WTC11 (cell line): ENCODE data around the gene UBASH3B. TPM values are rescaled to one million over a fixed set of nuclear protein-coding genes. Genes with fewer than 3 reads are reported as not detected.

Experiments used
- ATAC-seq: fragments of 200-7000 bp; cut with Tn5 transposase; 2 replicates; pipeline ENCODE4 v1.10.0; 2021; ENCODE audit warnings: mild to moderate bottlenecking, moderate library complexity
- CTCF ChIA-PET: fragments of 300-600 bp; sonication (Branson Sonifier 250); formaldehyde crosslinking; loops from one replicate; lab custom pipeline; 2021; ENCODE audit warnings: antibody characterized with exemption; lab: Charles Lee
- POLR2A ChIA-PET: fragments of 350-600 bp; sonication (Branson Sonifier 250); formaldehyde crosslinking; loops from one replicate; lab custom pipeline; 2021; ENCODE audit warnings: antibody characterized with exemption; lab: Charles Lee
- DNase-seq: peaks from one replicate; pipeline ENCODE4 v3.0.0; 2021; ENCODE audit warnings: low spot score
- H3K27ac Mint-ChIP-seq: 2 replicates; pipeline ENCODE4 v1.8.0; 2021; ENCODE audit warnings: mixed read lengths
- H3K27me3 Mint-ChIP-seq: 2 replicates; pipeline ENCODE4 v1.8.0; 2021; ENCODE audit warnings: low read depth, mild to moderate bottlenecking, moderate library complexity, mixed read lengths
- H3K36me3 Mint-ChIP-seq: 2 replicates; pipeline ENCODE4 v1.8.0; 2021; ENCODE audit warnings: mixed read lengths
- H3K4me1 Mint-ChIP-seq: 2 replicates; pipeline ENCODE4 v1.8.0; 2022; ENCODE audit warnings: mixed read lengths
- H3K4me3 Mint-ChIP-seq: 2 replicates; pipeline ENCODE4 v1.8.0; 2021; ENCODE audit warnings: mild to moderate bottlenecking, moderate library complexity, mixed read lengths
- H3K9me3 Mint-ChIP-seq: 2 replicates; pipeline ENCODE4 v1.8.0; 2021; ENCODE audit warnings: mixed read lengths
- ARID4B ChIP-seq: sonication (generic); formaldehyde crosslinking; IDR thresholded peaks from 2 replicates; pipeline ENCODE4 v1.8.0; 2023; ENCODE audit warnings: missing genetic modification reagents, mild to moderate bottlenecking, borderline replicate concordance
- ATF1 ChIP-seq: sonication (generic); formaldehyde crosslinking; IDR thresholded peaks from 2 replicates; pipeline ENCODE4 v1.8.1; 2023; ENCODE audit warnings: mild to moderate bottlenecking, moderate library complexity, missing genetic modification reagents
- ATF2 ChIP-seq: sonication (generic); formaldehyde crosslinking; IDR thresholded peaks from 2 replicates; pipeline ENCODE4 v1.8.1; 2022; ENCODE audit warnings: low read depth, missing genetic modification reagents, borderline replicate concordance
- ATF3 ChIP-seq: sonication (generic); formaldehyde crosslinking; conservative IDR thresholded peaks from 2 replicates; pipeline ENCODE4 v1.8.1; 2022; ENCODE audit warnings: mild to moderate bottlenecking, missing genetic modification reagents
- CDX4 ChIP-seq: fragments of 250-450 bp; sonication (Bioruptor Pico); IDR thresholded peaks from 2 replicates; pipeline ENCODE4 v1.9.0; 2021; ENCODE audit warnings: moderate library complexity, mild to moderate bottlenecking, inconsistent platforms, borderline replicate concordance
- ESRRA ChIP-seq: sonication (generic); formaldehyde crosslinking; IDR thresholded peaks from 2 replicates; pipeline ENCODE4 v1.8.1; 2022; ENCODE audit warnings: mild to moderate bottlenecking, missing genetic modification reagents, borderline replicate concordance
- FOXK1 ChIP-seq: sonication (generic); formaldehyde crosslinking; IDR thresholded peaks from 2 replicates; pipeline ENCODE4 v1.8.0; 2022; ENCODE audit warnings: mild to moderate bottlenecking, moderate library complexity, missing genetic modification reagents
- NR2C2 ChIP-seq: sonication (generic); formaldehyde crosslinking; IDR thresholded peaks from 2 replicates; pipeline ENCODE4 v1.8.0; 2022; ENCODE audit warnings: mild to moderate bottlenecking, missing genetic modification reagents
- OVOL2 ChIP-seq: fragments of 250-450 bp; sonication (Bioruptor Pico); IDR thresholded peaks from 2 replicates; pipeline ENCODE4 v1.9.0; 2021; ENCODE audit warnings: mild to moderate bottlenecking, borderline replicate concordance
- PREB ChIP-seq: sonication (generic); formaldehyde crosslinking; IDR thresholded peaks from 2 replicates; pipeline ENCODE4 v1.8.1; 2022; ENCODE audit warnings: mild to moderate bottlenecking, missing genetic modification reagents, moderate library complexity, borderline replicate concordance
- RELA ChIP-seq: sonication (generic); formaldehyde crosslinking; IDR thresholded peaks from 2 replicates; pipeline ENCODE4 v1.8.1; 2022; ENCODE audit warnings: missing genetic modification reagents, mild to moderate bottlenecking, borderline replicate concordance
- SOX15 ChIP-seq: fragments of 250-450 bp; sonication (Bioruptor Pico); IDR thresholded peaks from 2 replicates; pipeline ENCODE4 v1.9.0; 2021; ENCODE audit warnings: mild to moderate bottlenecking
- ZBTB21 ChIP-seq: sonication (generic); formaldehyde crosslinking; IDR thresholded peaks from 2 replicates; pipeline ENCODE4 v1.8.1; 2023; ENCODE audit warnings: mild to moderate bottlenecking, missing genetic modification reagents, borderline replicate concordance
- ZMAT4 ChIP-seq: fragments of 250-450 bp; sonication (Bioruptor Pico); IDR thresholded peaks from 2 replicates; pipeline ENCODE4 v1.9.0; 2021; ENCODE audit warnings: mild to moderate bottlenecking
- ZNF121 ChIP-seq: sonication (generic); formaldehyde crosslinking; IDR thresholded peaks from 2 replicates; pipeline ENCODE4 v1.8.0; 2023; ENCODE audit warnings: missing genetic modification reagents
- ZNF281 ChIP-seq: sonication (generic); formaldehyde crosslinking; IDR thresholded peaks from 2 replicates; pipeline ENCODE4 v1.8.0; 2023; ENCODE audit warnings: mild to moderate bottlenecking, missing genetic modification reagents
- ZNF671 ChIP-seq: fragments of 250-450 bp; sonication (Bioruptor Pico); IDR thresholded peaks from 2 replicates; pipeline ENCODE4 v1.8.0; 2021; ENCODE audit warnings: mild to moderate bottlenecking
- total RNA-seq: library from RNA; stranded (reverse); gene quantifications from 3 replicates; pipeline ENCODE4 v1.2.3, GENCODE V29; 2021
- TF ChIP-seq, protein P1 (sequence below): fragments of 250-450 bp; sonication (Bioruptor Pico); conservative IDR thresholded peaks from 2 replicates; pipeline ENCODE4 v1.9.0; 2021; ENCODE audit warnings: mild to moderate bottlenecking
- TF ChIP-seq, protein P2 (sequence below): sonication (generic); formaldehyde crosslinking; IDR thresholded peaks from 2 replicates; pipeline ENCODE4 v1.8.0; 2023; ENCODE audit warnings: missing genetic modification reagents

The UBASH3B gene
- total RNA-seq, 1 experiment from 2014 or later: 21.1 TPM

GRCh38 chr11:122747351-122747781, 91.8 kb downstream of the UBASH3B start:
- no peaks in the 10 kb centered on the region for H3K9me3 Mint-ChIP-seq
- ATAC-seq (no peak), DNase-seq (no peak)
- ChIA-PET POLR2A (no interaction called here), CTCF (interaction anchor here (0.9 to 2.4 kb wide), 8 partner anchors 8 to 118 kb away, joined by 3 to 15 read pairs (median 4); partner anchors contain the start of gene UBASH3B)
- no peak overlapping the region for H3K4me3 Mint-ChIP-seq
- H3K4me1 Mint-ChIP-seq: peaks cover under 1% of the 10 kb centered on the region; the same call in 1 of the 2 replicates
- H3K27ac Mint-ChIP-seq: no peak overlapping the region
- TF ChIP-seq ATF3 (CRISPR knock-in tag): no peak
- TF ChIP-seq ZNF281 (CRISPR knock-in tag): no peak
- TF ChIP-seq ATF2 (CRISPR knock-in tag): no peak
- TF ChIP-seq, protein P1, sequence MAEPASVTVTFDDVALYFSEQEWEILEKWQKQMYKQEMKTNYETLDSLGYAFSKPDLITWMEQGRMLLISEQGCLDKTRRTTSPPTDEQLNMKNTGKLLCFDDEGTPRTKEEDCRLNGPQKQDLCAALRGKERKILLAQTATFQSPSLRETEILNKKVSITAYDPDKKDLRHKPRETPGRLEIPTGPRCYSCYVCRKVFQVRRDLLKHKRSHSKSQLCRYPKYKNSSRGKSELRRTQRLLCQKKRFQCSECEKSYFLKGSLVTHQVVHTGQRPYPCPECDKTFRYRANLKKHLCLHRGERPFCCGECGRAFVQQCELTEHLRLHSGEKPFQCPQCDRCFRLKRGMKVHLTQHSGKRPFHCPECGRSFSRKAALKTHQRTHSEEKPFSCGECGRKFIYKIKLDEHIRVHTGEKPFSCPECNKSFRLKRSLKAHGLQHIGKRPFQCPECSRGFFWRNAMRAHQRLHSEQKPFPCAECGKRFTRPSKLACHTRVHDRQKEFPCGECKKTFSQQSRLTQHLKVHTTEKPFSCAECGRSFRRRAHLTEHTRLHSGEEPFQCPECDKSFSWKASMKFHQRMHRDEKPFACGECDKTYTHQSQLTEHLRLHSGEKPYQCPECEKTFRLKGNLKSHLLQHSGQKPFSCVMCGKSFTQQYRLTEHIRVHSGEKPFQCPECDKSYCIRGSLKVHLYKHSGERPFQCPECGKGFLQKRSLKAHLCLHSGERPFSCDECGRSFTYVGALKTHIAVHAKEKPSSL (CRISPR knock-in tag): no peak
- TF ChIP-seq FOXK1 (CRISPR knock-in tag): no peak
- no peak for TF ChIP-seq ARID4B
- TF ChIP-seq ZNF671: no peak
- no peak for TF ChIP-seq RELA
- TF ChIP-seq ZNF121 (CRISPR knock-in tag): no peak
- no peak for TF ChIP-seq ESRRA
- TF ChIP-seq, protein P2, sequence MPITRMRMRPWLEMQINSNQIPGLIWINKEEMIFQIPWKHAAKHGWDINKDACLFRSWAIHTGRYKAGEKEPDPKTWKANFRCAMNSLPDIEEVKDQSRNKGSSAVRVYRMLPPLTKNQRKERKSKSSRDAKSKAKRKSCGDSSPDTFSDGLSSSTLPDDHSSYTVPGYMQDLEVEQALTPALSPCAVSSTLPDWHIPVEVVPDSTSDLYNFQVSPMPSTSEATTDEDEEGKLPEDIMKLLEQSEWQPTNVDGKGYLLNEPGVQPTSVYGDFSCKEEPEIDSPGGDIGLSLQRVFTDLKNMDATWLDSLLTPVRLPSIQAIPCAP (CRISPR knock-in tag): no peak
- no peak for TF ChIP-seq ATF1
- no peaks in the 10 kb centered on the region for H3K27me3 Mint-ChIP-seq
- H3K36me3 Mint-ChIP-seq: no peaks in the 10 kb centered on the region

DNA sequence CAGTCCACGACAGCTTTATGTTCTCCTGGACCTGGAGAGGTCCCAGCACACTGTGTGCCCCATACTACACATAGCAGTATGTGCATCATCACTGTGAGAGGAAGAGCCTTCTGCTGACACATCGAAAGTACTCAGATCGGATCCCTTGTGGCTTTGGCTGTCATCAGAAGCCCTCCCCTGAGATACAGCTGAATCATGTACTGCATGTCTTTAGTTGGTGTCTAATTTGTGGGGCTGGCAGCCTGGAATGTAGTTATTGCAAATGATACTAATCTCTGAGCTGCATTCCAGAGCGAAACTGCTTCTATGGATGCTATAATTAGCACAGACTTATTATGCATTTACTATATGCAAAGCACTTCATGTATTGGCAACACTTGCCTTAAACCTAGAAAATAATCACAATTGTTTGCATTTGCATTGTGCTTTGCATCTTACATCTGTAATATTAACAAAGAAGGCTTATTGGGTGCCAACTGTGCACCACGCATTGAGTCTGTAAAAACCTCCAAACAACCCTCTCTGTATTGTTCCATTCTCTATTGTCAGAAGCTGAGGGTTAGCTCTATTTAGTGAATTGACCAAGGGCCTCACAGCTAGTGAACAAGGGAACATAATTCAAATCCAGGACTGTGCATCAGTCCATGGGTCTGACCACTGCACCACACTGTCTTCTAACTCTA, 93.6 kb downstream of the UBASH3B start:
- ATAC-seq: no peak
- TF ChIP-seq ZMAT4 (CRISPR knock-in tag) (no peak), CDX4 (CRISPR knock-in tag) (no peak), NR2C2 (CRISPR knock-in tag) (no peak), PREB (CRISPR knock-in tag) (no peak), SOX15 (CRISPR knock-in tag) (no peak), OVOL2 (CRISPR knock-in tag) (no peak), ZBTB21 (no peak)
- TF ChIP-seq, all 79 proteins: peak for 0
- CTCF ChIA-PET: interaction anchor here (1.1 kb wide), 2 partner anchors 9 to 120 kb away, joined by 3 to 4 read pairs; no protein-coding TSS in a partner anchor
- H3K27ac Mint-ChIP-seq: no peak overlapping the region
- no peaks in the 10 kb centered on the region for H3K9me3 Mint-ChIP-seq
- POLR2A ChIA-PET: no interaction called here
- H3K4me1 Mint-ChIP-seq: no peaks in the 10 kb centered on the region
- DNase-seq: no peak
- no peaks in the 10 kb centered on the region for H3K27me3 Mint-ChIP-seq
- no peaks in the 10 kb centered on the region for H3K36me3 Mint-ChIP-seq
- no peak overlapping the region for H3K4me3 Mint-ChIP-seq
